Measurements from ENCODE around the gene SH3RF3.

- TF ChIP-seq CTCF (conservative IDR thresholded peaks at IDR 0.05 in 1 of 2, IDR thresholded peaks at IDR 0.05 in 1 of 2; ENCODE audit: low read depth in 1 of 2, low read length in 2 of 2) (no peak), EZH2 (IDR thresholded peaks at IDR 0.05; ENCODE audit: low read length, missing control alignments) (no peak)
Measured at GRCh38 chr2:109372171-109372568, 243.2 kb downstream of the SH3RF3 start.

Data from fibroblast of lung (primary cell).